ENCODE measurements around the gene COIL.

Gene COIL

DNA sequence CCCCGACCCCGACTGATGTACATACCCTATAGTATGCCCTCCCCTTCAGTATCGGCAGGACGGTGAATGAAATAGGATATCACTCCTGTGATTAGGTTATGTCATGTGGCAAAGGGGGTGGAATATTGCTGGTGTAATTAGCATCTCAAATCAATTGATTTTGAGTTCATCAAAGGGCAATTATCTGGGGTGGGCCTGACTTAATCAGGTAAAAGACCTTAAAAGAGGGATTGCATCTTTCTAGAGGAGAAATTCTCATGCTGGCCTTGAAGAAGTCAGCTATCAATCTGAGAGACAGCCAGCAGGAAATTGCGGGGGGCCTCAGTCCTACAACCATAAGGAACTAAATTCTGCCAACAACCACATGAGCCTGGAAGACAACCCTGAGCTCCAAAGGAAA, 57.3 kb downstream of the COIL start:
- no peak for DNase-seq

- no peak for DNase-seq
These were observed 58.5 kb downstream of the COIL start for GRCh38 chr17:56902348-56902747.

DNA sequence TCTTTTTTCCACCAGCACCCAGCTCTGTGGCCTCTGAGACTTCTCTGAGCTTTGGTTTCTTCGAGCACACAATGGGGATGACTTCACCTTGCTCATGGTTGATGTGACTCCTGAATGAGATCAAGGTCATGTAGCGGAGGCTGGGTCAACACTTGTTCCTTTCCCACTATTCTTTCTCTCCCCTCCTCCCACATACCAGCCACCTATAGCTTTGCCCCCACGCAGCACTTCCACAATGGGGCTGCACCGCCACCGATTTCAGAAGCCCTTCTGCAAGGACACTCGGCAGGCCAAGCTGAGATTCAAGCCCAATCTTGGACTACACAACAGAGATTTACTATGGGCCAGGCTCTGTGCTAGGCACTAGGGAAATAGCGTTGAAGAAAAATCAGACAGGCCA, 61.4 kb downstream of the COIL start:
- DNase-seq: no peak

DNA sequence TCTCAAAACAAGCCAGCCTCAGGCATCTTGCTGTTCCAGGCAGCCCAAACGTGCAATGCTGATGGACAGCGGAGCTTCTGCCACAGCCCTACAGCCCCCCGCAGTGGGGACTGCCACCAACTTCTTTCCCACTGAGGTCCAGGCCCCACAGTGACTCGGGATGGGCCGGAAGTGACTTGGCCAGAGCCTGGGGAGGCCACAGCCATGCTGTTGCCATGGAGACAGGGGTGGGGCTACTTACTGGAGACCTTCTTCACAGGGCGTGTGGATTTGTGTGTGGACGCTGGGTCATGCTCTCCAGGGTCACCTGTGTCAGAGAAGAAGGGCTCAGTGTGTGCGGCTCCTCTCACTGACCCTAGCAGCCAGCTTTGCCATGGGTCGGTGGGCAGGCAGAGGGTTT, 62.0 kb downstream of the COIL start:
- DNase-seq: no peak

DNA sequence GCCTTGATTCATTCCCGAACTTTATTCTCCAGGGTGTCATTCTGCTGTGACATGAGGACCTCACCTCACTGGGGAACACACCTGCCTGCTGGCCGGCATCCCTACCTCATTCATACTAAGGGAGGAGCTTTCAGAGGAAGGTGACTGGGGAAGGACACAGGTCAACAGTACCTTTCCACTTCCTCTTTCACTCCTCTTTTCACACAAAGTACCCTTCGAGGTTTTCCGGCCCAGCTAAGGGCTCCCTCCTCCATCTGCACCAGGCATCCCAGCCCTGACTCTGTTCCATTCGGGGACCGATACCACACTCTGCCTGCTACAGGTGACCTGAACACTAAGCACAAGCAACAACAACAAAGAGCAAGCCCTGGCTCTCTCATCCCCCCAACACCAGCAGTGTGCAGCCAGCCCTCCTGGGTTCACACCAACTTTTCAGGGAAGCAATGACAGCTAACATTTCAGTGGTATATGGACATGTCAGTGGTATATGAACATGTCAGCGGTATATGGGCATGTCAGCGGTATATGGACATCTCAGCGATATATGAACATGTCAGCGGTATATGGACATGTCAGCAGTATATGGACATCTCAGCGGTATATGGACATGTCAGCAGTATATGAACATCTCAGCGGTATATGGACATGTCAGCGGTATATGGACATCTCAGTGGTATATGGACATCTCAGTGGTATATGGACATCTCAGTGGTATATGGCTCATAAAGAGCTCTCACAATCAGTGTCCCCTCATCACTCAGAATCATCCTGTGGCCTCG, 63.0 kb downstream of the COIL start:
- DNase-seq: no peak

DNA sequence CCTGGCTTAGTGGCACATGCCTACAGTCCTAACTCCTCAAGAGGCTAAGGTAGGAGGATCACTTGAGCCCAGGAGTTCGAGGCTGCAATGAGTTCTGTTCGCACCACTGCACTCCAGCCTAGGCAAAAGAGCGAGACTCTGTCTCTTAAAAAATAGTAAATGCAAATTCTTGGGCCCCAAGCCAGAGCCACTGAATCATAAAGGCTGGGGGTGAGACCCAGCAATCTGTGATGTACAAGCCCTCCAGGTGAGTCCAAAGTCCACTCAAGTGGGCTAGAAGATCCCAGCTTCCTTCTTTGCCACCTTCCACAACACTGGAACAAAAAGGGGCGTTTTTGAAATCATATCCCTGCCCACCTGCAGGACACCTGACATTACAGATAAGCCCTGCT, 63.9 kb downstream of the COIL start:
- no peak for DNase-seq

GRCh38 chr17:56896217-56896967, 64.5 kb downstream of the COIL start:
- no peak for DNase-seq

- no peak for DNase-seq
These were observed 65.9 kb downstream of the COIL start for GRCh38 chr17:56894859-56895455.

- DNase-seq: no peak
These were observed 67.3 kb downstream of the COIL start for GRCh38 chr17:56893503-56893902.

GRCh38 chr17:56892333-56892732, 68.5 kb downstream of the COIL start:
- no peak for DNase-seq

- no peak for DNase-seq
These were observed 69.1 kb downstream of the COIL start for GRCh38 chr17:56891751-56892150.

GRCh38 chr17:56890906-56891674, 69.8 kb downstream of the COIL start:
- no peak for DNase-seq

DNA sequence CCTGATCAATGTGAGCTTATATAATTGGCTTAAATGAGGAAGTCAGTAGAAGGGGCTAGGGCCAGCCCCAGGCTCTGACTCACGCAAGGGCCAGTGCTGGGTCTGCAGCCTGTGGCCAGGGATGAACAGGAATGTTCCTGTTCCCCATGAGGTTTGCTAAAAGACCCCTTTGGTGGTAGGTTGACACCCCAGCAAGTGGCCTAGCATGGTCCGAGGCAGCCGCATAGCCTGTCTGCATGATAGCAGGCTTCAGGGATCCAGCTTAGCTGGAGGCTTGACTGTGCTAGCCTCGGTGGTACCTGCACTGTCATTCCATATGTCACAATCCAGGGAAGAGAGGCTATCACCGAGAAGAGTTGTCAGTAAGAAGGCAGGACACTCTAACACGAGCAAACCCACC, 70.5 kb downstream of the COIL start:
- no peak for DNase-seq
